Activated CD8-positive, alpha-beta memory T cell treated with anti-CD3 and anti-CD28 coated beads for 36 hours (primary cell): ENCODE results near the gene GPR17. TPM values are rescaled to one million over a fixed set of nuclear protein-coding genes. Genes with fewer than 3 reads are reported as not detected.

Experiments used
- CTCF ChIA-PET: fragments of 350-600 bp; sonication (Branson Sonifier 250); formaldehyde crosslinking; loops from one replicate; lab custom pipeline; 2021; ENCODE audit warnings: antibody characterized with exemption; lab: Charles Lee
- POLR2A ChIA-PET: fragments of 350-600 bp; sonication (Branson Sonifier 250); formaldehyde crosslinking; loops from one replicate; lab custom pipeline; 2021; ENCODE audit warnings: antibody characterized with exemption; lab: Charles Lee
- total RNA-seq, 2 experiments: library from RNA; stranded (reverse); gene quantifications; one replicate each; pipeline ENCODE4 v1.2.3, GENCODE V29; 2021

GPR17 gene
- total RNA-seq, 2 experiments from 2014 or later = not detected

GRCh38 chr2:127695491-127696472 lies 49.8 kb downstream of the GPR17 start:
- ChIA-PET POLR2A (no interaction called here), CTCF (no interaction called here)

DNA sequence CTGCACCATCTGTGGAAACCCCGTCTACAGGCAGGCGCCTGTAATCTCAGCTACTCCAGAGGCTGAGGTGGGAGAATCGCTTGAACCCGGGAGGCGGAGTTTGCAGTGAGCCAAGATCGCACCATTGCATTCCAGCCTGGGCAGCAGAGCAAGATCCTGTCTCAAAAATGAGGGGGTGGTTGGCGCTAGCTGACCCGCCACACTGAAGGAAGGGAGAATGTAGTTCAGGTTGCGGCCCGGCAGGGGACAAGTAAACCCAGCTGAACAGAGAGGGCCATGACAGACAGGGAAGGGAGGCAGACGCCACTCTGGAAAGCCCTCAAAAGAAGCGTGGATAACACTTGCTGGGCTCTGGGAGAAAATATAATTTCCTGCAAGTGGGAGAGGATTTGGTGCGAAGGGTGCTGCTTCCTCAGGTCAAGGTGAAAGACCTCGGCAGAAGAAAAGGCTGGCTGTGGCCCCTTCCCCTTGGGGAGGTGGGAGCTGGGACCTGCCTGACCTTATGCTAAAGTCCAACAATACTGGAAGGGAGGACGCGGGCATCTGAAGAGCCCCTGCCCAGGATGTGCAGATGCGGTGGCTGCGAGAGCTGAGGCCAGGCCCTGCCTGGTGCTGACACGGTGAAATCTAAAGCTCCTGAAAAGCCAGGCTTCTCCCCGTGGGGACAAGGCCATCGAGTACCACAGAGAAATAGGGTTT lies 51.7 kb downstream of the GPR17 start:
- POLR2A ChIA-PET = no interaction called here
- CTCF ChIA-PET = interaction anchor here (0.6 kb wide), 1 partner anchor 10 kb away, joined by 3 read pairs; no protein-coding TSS in a partner anchor

GRCh38 chr2:127698553-127699355 lies 52.8 kb downstream of the GPR17 start:
- POLR2A ChIA-PET = no interaction called here
- CTCF ChIA-PET = no interaction called here

- POLR2A ChIA-PET = interaction anchor here (1.9 to 2.3 kb wide), 2 partner anchors 111 to 390 kb away, joined by 7 to 8 read pairs; partner anchors contain the start of genes UGGT1 and WDR33
Observed at GRCh38 chr2:127700527-127701192, 54.7 kb downstream of the GPR17 start.

GRCh38 chr2:127701193-127701650 lies 55.3 kb downstream of the GPR17 start, which contains the start of gene SFT2D3:
TSS of gene SFT2D3 (plus strand) at chr2:127701497. CDS start at chr2:127701529, 32 bp downstream.
- ChIA-PET CTCF (interaction anchor here (1.3 kb wide), 1 partner anchor 175 kb away, joined by 3 read pairs; the partner anchor contains the start of gene IWS1), POLR2A (interaction anchor here (1.9 to 2.3 kb wide), 2 partner anchors 110 to 390 kb away, joined by 7 to 8 read pairs; partner anchors contain the start of genes UGGT1 and WDR33)

More at GRCh38 chr2:127700527-127701192, 54.7 kb downstream of the GPR17 start:
- CTCF ChIA-PET = no interaction called here

GRCh38 chr2:127701651-127702394 lies 55.9 kb downstream of the GPR17 start:
- POLR2A ChIA-PET = interaction anchor here (0.5 to 2.3 kb wide), 8 partner anchors 12 to 622 kb away, joined by 3 to 8 read pairs (median 6); partner anchors contain the start of genes IWS1, UGGT1 and WDR33
- CTCF ChIA-PET = interaction anchor here (1.3 kb wide), 2 partner anchors 110 to 176 kb away, joined by 3 to 5 read pairs; partner anchors contain the start of gene IWS1

Other genes starting within 250 kb of the GPR17 start
- under 1 TPM in 1 of 2 experiments, not detected in 1; 0.36 TPM for gene PROC, start 227.7 kb upstream of the GPR17 start, total RNA-seq
- 10 to 100 TPM; 52.5 to 56.6 TPM for gene IWS1, start 119.7 kb upstream of the GPR17 start, total RNA-seq
- gene MYO7B, start 110.5 kb upstream of the GPR17 start, total RNA-seq = under 1 TPM; 0.15 to 0.17 TPM
- 1 to 10 TPM; 7.6 to 8.3 TPM for gene LIMS2, start 29.4 kb downstream of the GPR17 start, total RNA-seq
- gene SFT2D3, start 55.3 kb downstream of the GPR17 start, total RNA-seq = 1 to 10 TPM; 3.5 TPM
- gene WDR33, start 165.0 kb downstream of the GPR17 start, total RNA-seq = 10 to 100 TPM; 75.5 to 80.3 TPM
- gene POLR2D, start 212.0 kb downstream of the GPR17 start, total RNA-seq = 10 to 100 TPM; 93.7 to 95.9 TPM
- gene AMMECR1L, start 239.8 kb downstream of the GPR17 start, total RNA-seq = 10 to 100 TPM; 22.1 to 22.6 TPM